ENCODE results near the gene RUBCNL. TPM values are rescaled to one million over a fixed set of nuclear protein-coding genes. Genes with fewer than 3 reads are reported as not detected.

RUBCNL gene
- total RNA-seq, 4 donors from 2014 or later: 0.86 to 3.6 (median 1.4) TPM

DNA sequence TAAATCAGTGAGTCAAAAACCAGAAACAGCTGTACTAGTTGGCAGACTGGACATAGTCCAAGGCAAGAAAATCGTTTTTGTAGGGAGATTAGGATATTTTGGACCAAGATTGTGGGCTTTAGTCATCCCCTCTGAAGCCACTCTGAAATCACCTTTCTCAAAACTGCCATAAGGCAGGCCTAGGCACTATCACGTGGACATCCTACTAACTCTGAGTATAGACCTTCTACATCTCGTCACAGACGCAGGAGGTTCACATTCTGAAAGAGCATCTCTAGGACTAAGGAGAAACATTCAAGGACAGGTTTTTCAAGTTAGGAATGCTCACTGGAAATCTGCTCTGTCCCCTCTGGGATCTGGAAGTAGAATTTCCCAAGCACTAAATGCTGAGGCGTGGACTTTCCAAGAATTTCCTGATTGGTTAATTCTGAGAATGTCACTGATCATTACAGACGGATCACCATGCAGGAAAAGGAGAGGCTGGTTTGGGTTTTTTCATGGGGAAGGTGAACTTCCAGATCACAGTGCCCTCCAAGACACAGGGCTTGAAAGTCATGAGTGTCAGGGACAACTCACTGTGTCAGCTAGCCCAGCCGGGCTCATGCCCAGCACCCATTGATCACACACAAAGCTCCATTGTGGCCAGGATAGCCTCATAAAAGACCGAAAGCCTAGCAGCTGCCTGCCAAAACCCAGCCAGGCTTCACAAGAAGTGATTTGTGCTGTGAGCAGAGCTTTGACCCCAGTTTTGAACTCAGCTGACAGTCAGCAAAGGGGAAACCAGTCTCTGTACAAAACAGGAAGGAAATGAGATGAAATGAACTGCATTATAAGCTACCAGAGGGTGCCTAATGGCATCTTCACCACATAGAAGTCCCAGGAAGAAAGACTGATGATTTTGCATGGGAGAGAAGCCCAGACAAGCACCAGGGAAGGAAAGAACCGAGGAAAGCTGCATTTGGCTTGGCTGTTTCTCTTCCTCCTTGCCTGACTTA lies 2.7 kb upstream of the RUBCNL start:
- no peak for DNase-seq (ENCODE audit: extremely low spot score)
- no peaks in the 10 kb centered on the region for H3K9me3 ChIP-seq
- H3K36me3 ChIP-seq: no peaks in the 10 kb centered on the region
- no peak overlapping the region for H3K4me3 ChIP-seq
- peak overlapping the region in 2 of 4 donors; percentile 46 to 47 for H3K27ac ChIP-seq (replicated peaks in 1 of 4)
- WGBS: 75% methylated on average over 9 of the region's 9 CpGs
- H3K27me3 ChIP-seq: peaks cover 0 to 39% (median 8%) of the 10 kb centered on the region in 4 donors
- no peak for TF ChIP-seq CTCF (IDR thresholded peaks at IDR 0.05)
- peak in 1 of 2 donors; percentile 17 for TF ChIP-seq POLR2AphosphoS5 (IDR thresholded peaks at IDR 0.05)
- no peak for TF ChIP-seq POLR2A (IDR thresholded peaks at IDR 0.05; ENCODE audit: low read depth)
- peaks cover 5 to 29% (median 21%) of the 10 kb centered on the region in 4 donors for H3K4me1 ChIP-seq
- intact Hi-C loops (cut with DNase I): no loop called here

GRCh38 chr13:46388846-46389245 lies 1.8 kb upstream of the RUBCNL start:
- Histone ChIP-seq H3K27me3 (peaks cover 0 to 39% (median 8%) of the 10 kb centered on the region in 4 donors), H3K4me1 (peaks cover 5 to 29% (median 21%) of the 10 kb centered on the region in 4 donors), H3K4me3 (no peak overlapping the region), H3K27ac (replicated peaks in 1 of 4) (no peak overlapping the region), H3K36me3 (no peaks in the 10 kb centered on the region), H3K9me3 (no peaks in the 10 kb centered on the region)
- DNase-seq (ENCODE audit: extremely low spot score): no peak
- 97% methylated on average over 3 of the region's 3 CpGs for WGBS
- no peak for TF ChIP-seq EP300 (IDR thresholded peaks at IDR 0.05)
- TF ChIP-seq POLR2A (IDR thresholded peaks at IDR 0.05; ENCODE audit: low read depth): no peak
- TF ChIP-seq POLR2AphosphoS5 (IDR thresholded peaks at IDR 0.05): no peak
- TF ChIP-seq CTCF (IDR thresholded peaks at IDR 0.05): no peak
- intact Hi-C loops (cut with DNase I): no loop called here

DNA sequence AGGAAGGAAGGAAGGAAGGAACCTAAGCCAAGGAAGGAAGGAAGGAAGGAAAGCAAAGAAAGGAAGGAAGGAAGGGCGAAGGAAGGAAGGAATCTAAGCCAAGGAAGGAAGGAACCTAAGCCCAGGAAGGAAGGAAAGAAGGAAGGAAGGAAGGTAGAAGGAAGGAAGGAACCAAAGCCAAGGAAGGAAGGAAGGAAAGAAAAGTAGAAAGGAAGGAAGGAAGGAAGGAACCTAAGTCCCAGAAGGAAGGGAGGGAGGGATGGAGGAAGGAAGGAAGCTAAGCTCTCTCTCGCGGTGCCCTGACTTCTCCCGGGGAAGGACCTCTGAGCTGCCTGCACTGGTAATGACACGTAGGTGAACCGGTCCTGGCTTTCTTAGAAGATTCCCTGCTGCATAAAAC lies 1.3 kb upstream of the RUBCNL start:
- Histone ChIP-seq H3K4me1 (peaks cover 5 to 29% (median 21%) of the 10 kb centered on the region in 4 donors), H3K4me3 (no peak overlapping the region), H3K27ac (replicated peaks in 1 of 4) (no peak overlapping the region), H3K9me3 (no peaks in the 10 kb centered on the region), H3K27me3 (peaks cover 0 to 39% (median 8%) of the 10 kb centered on the region in 4 donors), H3K36me3 (no peaks in the 10 kb centered on the region)
- 80% methylated on average over 6 of the region's 6 CpGs for WGBS
- intact Hi-C loops (cut with DNase I): no loop called here
- TF ChIP-seq EP300 (IDR thresholded peaks at IDR 0.05) (no peak), CTCF (IDR thresholded peaks at IDR 0.05) (no peak), POLR2A (IDR thresholded peaks at IDR 0.05; ENCODE audit: low read depth) (no peak), POLR2AphosphoS5 (IDR thresholded peaks at IDR 0.05) (no peak)
- no peak for DNase-seq (ENCODE audit: extremely low spot score)

GRCh38 chr13:46386392-46387063 lies 524 bp downstream of the RUBCNL start:
- TF ChIP-seq CTCF (IDR thresholded peaks at IDR 0.05) (no peak), POLR2A (IDR thresholded peaks at IDR 0.05; ENCODE audit: low read depth) (no peak), EP300 (IDR thresholded peaks at IDR 0.05) (no peak), POLR2AphosphoS5 (IDR thresholded peaks at IDR 0.05) (no peak)
- Histone ChIP-seq H3K27ac (replicated peaks in 1 of 4) (peak overlapping the region in 2 of 4 donors; percentile 27 to 36), H3K36me3 (no peaks in the 10 kb centered on the region), H3K4me3 (peak overlapping the region; percentile 49 to 61 (median 54)), H3K4me1 (peaks cover 5 to 29% (median 21%) of the 10 kb centered on the region in 4 donors), H3K27me3 (peaks cover 0 to 39% (median 8%) of the 10 kb centered on the region in 4 donors), H3K9me3 (no peaks in the 10 kb centered on the region)
- intact Hi-C loops (cut with DNase I): no loop called here
- DNase-seq (ENCODE audit: extremely low spot score): no peak
- WGBS: 11% methylated on average over 21 of the region's 37 CpGs
